Lower lobe of right lung (tissue), 2 donors: ENCODE data around the gene STING1. TPM values are rescaled to one million over a fixed set of nuclear protein-coding genes. Genes with fewer than 3 reads are reported as not detected.
"Not testable (repeated sequence)": the region's sequence is repeated elsewhere in the genome, so short reads cannot be mapped to it uniquely, and the experiment has no call there.

Experiments used
- ATAC-seq, 2 donors: fragments of 200-7000 bp; cut with Tn5 transposase; one replicate each; pipeline ENCODE4 v1.9.1; 2020 to 2022; ENCODE audit warnings: mild to moderate bottlenecking in 2 of 2, moderate library complexity in 2 of 2
- DNase-seq: peaks from one replicate; pipeline ENCODE4 v3.0.0-alpha.2; 2020
- H3K27ac ChIP-seq: fragments of 200-600 bp; one replicate; pipeline ENCODE4 v1.8.0; 2022
- H3K27me3 ChIP-seq: fragments of 200-600 bp; one replicate; pipeline ENCODE4 v1.8.0; 2022; ENCODE audit warnings: low read depth
- H3K36me3 ChIP-seq: fragments of 200-600 bp; one replicate; pipeline ENCODE4 v1.8.0; 2022; ENCODE audit warnings: mild to moderate bottlenecking
- H3K4me1 ChIP-seq: fragments of 200-600 bp; one replicate; pipeline ENCODE4 v1.8.0; 2022
- H3K4me3 ChIP-seq: fragments of 200-600 bp; one replicate; pipeline ENCODE4 v1.8.0; 2022; ENCODE audit warnings: mild to moderate bottlenecking
- H3K9me3 ChIP-seq: fragments of 200-600 bp; one replicate; pipeline ENCODE4 v1.8.0; 2022
- CTCF ChIP-seq: fragments of 200-600 bp; IDR thresholded peaks from one replicate; pipeline ENCODE4 v1.8.0; 2022; ENCODE audit warnings: antibody characterized with exemption, mild to moderate bottlenecking
- intact Hi-C: fragments of 100-400 bp; cut with DNase I; formaldehyde crosslinking; loops from one replicate; pipeline ENCODE4 v1.11.0; 2022
- long read RNA-seq: library from polyadenylated mRNA; unstranded; transcript quantifications from one replicate; pipeline ENCODE4 v2.0.0, GENCODE V29; 2021
- total RNA-seq: library from RNA; stranded (reverse); fragmentation: NEBNext Ultra II Directional; extraction: Animal tissue kit (Norgen Biotek cat#: 25700); gene quantifications from one replicate; pipeline ENCODE4 v1.2.1, GENCODE V29; 2021
- donor health status: DM: no; HTN: yes; CAD: no; lungs with severe emphysema.

Gene STING1
- 120 TPM for total RNA-seq
- long read RNA-seq, transcript TMEM173-201 (8 exons, 1,771 nt), result major isoform, 53 of 146 reads
- long read RNA-seq, transcript TMEM173-204 (5 exons, 948 nt), result minor isoform, 5 of 146 reads
- long read RNA-seq, partial matches to known transcripts, result 69 of 146 reads
- long read RNA-seq, other reads (novel, unspliced or antisense), result 19 of 146 reads

- peak; percentile 91 for DNase-seq
- Histone ChIP-seq H3K9me3 (no peaks in the 10 kb centered on the region), H3K4me1 (peaks cover 50% of the 10 kb centered on the region), H3K4me3 (peak within 1 kb of the TSS; percentile 76), H3K36me3 (peaks cover 36% of the 10 kb centered on the region), H3K27me3 (no peaks in the 10 kb centered on the region), H3K27ac (peak within 1 kb of the TSS; percentile 99)
- peak; percentile 87 to 90 for ATAC-seq
- TF ChIP-seq CTCF, result no peak
- intact Hi-C loops, result no loop called here
Measured at GRCh38 chr5:139482050-139482889, at the start of gene STING1. Gene STING1 (minus strand): TSS chr5:139482758. CDS start chr5:139481704, 1,054 bp downstream.

GRCh38 chr5:139531772-139532169 is 49.2 kb upstream of the STING1 start:
- H3K9me3 ChIP-seq, result no peaks in the 10 kb centered on the region
- H3K27ac ChIP-seq, result no peak overlapping the region
- DNase-seq, result no peak
- H3K36me3 ChIP-seq, result no peaks in the 10 kb centered on the region
- H3K27me3 ChIP-seq, result no peaks in the 10 kb centered on the region
- ATAC-seq, result no peak
- intact Hi-C loops, result no loop called here
- no peak for TF ChIP-seq CTCF
- no peaks in the 10 kb centered on the region for H3K4me1 ChIP-seq
- no peak overlapping the region for H3K4me3 ChIP-seq

- H3K27ac ChIP-seq, H3K9me3 ChIP-seq, H3K4me1 ChIP-seq, H3K27me3 ChIP-seq, H3K36me3 ChIP-seq, intact Hi-C loops, DNase-seq, ATAC-seq, H3K4me3 ChIP-seq: not testable (repeated sequence)
Measured at GRCh38 chr5:139530079-139530478, 47.5 kb upstream of the STING1 start.

GRCh38 chr5:139528695-139529094 is 46.1 kb upstream of the STING1 start:
- H3K27me3 ChIP-seq, H3K4me3 ChIP-seq, H3K4me1 ChIP-seq, H3K36me3 ChIP-seq, H3K27ac ChIP-seq, intact Hi-C loops, DNase-seq, H3K9me3 ChIP-seq, ATAC-seq: not testable (repeated sequence)

- H3K4me1 ChIP-seq, H3K36me3 ChIP-seq, H3K4me3 ChIP-seq, intact Hi-C loops, H3K9me3 ChIP-seq, ATAC-seq, H3K27me3 ChIP-seq, H3K27ac ChIP-seq, DNase-seq: not testable (repeated sequence)
Measured at GRCh38 chr5:139527896-139528467, 45.4 kb upstream of the STING1 start.

GRCh38 chr5:139527090-139527470 is 44.5 kb upstream of the STING1 start:
- intact Hi-C loops, result not testable (repeated sequence)

GRCh38 chr5:139526309-139527089 is 43.9 kb upstream of the STING1 start:
- H3K27ac ChIP-seq, H3K4me1 ChIP-seq, H3K9me3 ChIP-seq, H3K4me3 ChIP-seq, ATAC-seq, intact Hi-C loops, H3K36me3 ChIP-seq, DNase-seq, H3K27me3 ChIP-seq: not testable (repeated sequence)

More at GRCh38 chr5:139527090-139527470, 44.5 kb upstream of the STING1 start:
- not testable (repeated sequence) for H3K4me1 ChIP-seq, H3K36me3 ChIP-seq, H3K27ac ChIP-seq, DNase-seq, H3K27me3 ChIP-seq, ATAC-seq, H3K9me3 ChIP-seq, H3K4me3 ChIP-seq

GRCh38 chr5:139525586-139526308 is 43.2 kb upstream of the STING1 start:
- H3K4me1 ChIP-seq, H3K4me3 ChIP-seq, H3K27me3 ChIP-seq, H3K36me3 ChIP-seq, ATAC-seq, H3K9me3 ChIP-seq, intact Hi-C loops, DNase-seq, H3K27ac ChIP-seq: not testable (repeated sequence)
